GM19395 (cell line): ENCODE measurements around the gene HECTD1.
"Not testable (repeated sequence)": the region's sequence is repeated elsewhere in the genome, so short reads cannot be mapped to it uniquely, and the experiment has no call there.

Experiments used
- ATAC-seq: cut with Tn5 transposase; IDR thresholded peaks from one replicate; pipeline ENCODE4 v1.9.1; 2021; ENCODE audit warnings: mild to moderate bottlenecking, moderate library complexity; ENCODE audit not compliant: unreplicated experiment

HECTD1 gene

DNA sequence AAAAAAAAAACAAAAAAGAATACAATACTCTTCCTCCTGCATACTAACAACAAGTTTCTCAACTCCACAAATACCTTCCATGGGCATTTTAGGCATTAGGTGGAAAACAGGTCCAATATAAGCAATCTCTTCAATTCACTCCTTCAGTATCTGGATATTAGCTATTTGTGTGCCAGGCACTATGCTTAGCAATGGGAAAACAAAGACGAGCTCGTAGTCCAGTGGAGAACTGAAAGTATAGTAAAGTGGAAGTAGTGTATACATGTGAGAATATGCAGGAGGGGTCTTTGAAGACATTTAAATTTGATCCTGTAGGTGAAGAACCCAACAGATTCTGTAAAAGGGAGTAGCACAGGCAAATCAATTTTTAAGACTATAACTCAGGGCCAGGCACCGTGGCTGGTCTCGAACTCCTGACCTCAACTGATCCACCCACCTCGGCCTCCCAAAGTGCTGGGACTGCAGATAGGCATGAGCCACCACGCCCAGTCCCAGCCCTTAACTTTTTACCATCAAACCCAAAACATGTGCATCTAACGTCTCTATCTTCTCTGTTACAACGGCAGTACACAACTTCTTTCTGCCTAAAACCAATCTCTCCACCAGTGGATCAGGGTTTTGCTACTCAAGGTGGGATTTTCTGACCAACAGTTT lies 10.6 kb downstream of the HECTD1 start:
- no peak for ATAC-seq

DNA sequence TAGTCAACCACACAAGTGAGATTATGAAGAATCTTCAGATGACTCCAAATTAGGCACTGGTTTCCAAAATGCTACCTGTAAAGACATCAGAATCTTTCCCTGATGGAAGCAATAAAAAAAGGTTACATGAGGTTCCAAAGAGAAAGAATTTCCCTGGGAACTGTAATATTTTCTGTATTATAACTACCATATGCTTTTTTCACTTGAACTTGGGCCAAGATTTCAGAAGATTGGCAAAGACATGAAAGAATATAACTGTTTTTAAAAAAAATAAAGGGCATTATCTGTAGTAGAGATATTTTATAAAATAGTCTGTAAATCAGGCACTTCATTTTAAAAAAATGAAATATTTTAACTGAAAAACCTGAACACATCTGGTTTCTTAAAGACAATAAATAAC lies 12.9 kb downstream of the HECTD1 start:
- ATAC-seq = no peak

DNA sequence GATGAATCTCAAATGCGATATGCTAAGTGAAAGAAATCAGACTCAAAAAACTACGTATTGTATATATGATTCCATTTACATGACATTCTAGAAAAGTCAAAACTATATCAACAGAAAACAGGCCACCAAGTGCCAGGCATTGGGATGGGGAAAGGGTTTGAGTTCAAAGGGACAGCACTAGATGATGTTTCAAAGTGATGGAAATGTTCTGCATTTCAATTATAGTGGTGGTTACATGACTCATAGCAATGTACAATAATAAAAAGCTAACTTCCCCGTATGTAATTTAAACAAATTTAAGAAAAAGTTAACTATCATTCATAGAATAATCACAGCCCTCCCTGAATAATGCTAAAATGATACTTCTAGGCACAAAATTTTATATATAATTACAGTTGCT lies 13.5 kb downstream of the HECTD1 start:
- ATAC-seq = no peak

DNA sequence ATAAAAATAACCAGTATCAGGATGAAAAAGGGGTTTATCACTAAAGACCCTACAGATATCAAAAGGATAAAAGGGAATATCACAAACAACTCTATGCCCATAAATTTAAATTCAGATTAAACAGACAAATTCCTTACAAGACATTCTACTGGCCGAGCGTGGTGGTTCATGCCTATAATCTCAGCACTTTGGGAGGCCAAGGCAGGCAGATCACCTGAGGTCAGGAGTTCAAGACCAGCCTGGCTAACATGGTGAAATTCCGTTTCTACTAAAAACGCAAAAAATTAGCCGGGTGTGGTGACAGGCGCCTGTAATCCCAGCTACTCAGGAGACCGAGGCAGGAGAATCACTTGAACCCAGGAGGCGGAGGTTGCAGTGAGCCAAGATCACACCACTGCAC lies 15.0 kb downstream of the HECTD1 start:
- ATAC-seq = not testable (repeated sequence)

DNA sequence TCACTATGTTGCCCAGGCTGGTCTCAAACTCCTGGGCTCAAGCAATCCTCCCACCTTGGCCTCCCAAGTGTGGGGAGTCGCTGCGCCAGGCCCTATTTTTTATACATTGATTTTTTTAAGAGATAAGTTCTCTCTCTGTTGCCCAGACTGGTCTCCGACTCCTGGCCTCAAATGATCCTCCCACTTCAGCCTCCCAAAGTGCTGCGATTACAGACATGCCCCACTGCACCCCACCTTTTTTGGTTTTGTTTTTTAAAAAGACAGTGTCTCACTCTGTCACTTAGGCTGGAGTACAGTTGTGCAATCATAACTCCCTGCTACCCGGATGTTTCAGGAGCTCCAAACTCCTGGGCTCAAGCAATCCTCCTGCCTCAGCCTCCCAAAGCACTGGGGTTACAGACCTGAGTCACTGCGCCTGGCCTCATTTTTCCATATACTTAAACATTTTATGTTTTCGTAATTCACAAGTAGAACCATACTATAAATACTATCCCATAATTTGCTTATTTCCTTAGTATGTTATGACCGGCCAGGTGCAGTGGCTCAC lies 16.8 kb downstream of the HECTD1 start:
- no peak for ATAC-seq

DNA sequence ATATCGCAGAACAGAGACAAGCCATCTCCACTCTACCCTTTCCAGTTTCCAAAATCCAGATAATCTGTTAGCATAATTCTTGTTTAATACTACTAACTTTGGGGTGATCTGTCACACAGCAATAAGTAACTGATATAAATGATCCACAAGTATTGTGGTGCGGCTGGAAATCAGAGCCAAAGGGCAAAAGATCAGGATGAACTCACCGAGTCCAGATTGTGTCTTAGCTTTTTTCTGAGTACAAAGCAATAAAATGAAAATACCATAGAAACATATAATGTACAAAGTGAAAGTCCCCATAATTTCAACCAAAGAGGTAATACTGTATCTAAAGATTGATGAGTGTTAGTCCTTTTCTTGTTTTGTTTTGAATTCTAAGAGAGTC lies 17.4 kb downstream of the HECTD1 start:
- no peak for ATAC-seq

DNA sequence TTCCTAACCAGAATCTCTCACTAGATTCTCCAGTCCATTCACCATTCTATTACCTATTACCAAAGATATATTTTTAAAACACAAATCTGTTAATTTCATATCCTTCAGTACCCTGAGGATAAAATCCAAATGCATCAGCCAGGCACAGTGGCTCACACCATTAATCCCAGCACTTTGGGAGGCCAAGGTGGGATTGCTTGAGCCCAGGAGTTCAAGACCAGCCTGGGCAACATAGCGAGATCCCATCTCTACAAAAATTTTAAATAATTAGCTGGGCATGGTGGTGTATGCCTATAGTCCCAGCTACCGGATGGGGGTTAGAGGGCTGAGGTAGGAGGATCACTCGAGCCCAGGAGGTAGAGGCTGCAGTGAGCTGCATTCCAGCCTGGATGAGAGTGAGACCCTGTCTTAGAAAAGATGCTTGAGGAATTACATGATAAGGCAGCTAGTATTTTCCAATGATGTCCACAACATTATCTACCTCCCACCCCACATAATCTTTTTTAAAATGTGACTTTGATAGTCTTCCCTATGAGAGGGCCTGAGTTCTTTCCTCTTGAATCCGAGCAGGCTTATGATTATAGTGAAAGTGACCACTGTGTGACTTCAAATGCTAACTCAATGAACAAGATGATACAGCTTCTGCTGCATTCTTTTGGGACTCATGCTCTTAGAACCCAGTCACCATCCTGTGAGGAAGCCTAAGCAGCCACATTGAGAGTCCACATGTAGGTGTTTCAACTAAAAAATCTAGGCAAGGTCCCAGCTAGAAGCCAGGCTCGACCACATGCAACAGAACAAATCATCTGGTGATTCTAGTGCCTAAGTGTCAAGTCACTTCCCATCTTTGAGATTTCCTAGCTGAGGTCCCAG lies 18.0 kb downstream of the HECTD1 start:
- ATAC-seq = no peak

DNA sequence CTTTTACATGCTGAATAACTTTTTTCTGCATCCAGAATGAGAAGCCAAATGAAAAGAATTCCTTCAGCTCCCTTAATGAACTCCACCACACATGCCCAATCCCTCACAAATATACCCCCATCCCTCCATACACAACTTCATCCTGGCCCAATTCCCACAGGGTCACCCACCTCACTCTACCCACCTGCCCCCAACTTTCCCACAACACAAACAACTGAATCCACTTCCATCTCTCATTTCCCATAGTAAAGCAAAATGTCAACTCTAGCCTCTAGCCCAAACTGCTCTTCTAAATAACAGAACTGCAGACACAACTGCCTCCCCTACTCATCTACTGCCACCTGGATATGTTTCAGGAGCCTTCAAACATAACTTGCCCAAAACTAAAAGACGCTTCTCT lies 18.8 kb downstream of the HECTD1 start:
- no peak for ATAC-seq

DNA sequence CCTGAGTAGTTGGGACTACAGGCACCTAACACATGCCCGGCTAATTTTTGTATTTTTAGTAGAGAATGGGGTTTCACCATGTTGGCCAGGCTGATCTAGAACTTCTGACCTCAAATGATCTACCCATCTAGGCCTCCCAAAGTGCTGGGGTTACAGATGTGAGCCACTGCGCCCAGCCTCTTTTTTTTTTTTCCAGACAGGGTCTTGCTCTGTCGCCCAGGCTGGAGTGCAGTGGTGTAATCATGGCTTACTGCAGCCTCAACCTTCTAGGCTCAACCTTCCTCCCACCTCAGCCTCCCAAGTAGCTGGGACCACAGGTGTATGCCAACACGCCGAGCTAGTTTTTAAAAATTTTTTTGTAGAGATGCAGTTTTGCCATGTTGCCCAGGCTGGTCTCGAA lies 25.6 kb downstream of the HECTD1 start:
- ATAC-seq = not testable (repeated sequence)

DNA sequence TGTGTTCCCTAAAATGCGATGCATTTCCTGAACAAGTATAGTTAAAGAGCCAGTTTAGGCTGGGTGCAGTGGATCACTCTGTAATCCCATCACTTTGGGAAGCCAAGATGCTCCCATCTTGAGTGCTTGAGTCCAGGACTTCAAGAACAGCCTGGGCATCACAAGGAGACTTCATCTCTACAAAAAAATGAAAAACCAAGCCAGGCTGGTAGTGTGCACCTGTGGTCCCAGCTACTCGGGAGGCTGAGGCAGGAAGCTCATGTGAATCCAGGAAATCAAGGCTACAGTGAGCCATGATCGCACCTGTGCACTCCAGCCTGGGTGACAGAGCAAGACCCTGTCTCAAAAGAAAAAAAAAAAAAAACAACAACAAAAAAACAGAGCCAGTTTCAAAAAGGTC lies 26.3 kb downstream of the HECTD1 start:
- ATAC-seq = no peak

DNA sequence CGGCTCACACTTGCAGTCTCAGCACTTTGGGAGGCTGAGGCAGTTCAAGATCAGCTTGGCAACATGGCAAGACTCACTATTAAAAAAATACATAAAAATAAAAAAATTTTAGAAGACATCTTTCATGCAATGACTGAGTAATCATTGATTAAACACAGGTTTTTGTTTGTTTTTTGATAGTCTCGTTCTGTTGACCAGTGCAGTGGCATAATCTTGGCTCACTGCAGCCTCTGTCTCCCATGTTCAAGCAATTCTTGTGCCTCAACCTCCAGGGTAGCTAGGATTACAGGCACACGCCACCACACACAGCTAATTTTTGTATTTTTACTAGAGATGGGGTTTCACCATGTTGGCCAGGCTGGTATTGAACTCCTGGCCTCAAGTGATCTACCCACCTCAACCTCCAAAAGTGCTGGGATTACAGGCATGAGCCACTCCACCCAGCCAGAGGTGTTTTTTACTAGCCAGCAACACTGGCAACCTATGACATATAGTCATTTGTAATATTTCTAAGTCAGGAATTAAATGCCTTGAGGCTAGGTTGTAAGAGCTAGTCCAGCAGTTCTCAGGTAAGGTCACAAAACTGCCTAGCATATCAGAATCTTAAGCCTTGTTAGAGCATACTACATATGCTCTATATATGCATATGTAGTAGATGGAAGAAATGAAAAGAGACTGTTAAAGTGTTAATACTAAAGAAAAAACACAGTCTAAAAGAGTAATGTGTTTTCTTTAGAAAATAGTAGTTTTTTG lies 27.1 kb downstream of the HECTD1 start:
- no peak for ATAC-seq

DNA sequence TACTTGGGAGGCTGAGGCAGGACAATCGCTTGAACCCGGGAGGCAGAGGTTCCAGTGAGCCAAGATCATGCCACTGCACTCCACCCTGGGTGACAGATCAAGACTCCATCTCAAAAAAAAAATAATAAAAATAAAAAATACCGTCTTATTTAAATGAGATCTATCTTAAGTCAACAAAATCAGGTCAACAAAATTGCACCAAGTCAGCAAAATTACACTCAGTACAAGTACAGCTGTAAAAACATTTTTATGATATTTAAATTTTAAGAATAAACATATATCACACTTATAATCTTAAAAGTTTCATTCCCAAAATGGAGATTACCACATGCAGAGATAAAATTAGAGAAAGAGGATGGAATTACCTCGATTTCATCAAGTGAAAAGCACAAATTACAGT lies 33.2 kb downstream of the HECTD1 start:
- no peak for ATAC-seq

DNA sequence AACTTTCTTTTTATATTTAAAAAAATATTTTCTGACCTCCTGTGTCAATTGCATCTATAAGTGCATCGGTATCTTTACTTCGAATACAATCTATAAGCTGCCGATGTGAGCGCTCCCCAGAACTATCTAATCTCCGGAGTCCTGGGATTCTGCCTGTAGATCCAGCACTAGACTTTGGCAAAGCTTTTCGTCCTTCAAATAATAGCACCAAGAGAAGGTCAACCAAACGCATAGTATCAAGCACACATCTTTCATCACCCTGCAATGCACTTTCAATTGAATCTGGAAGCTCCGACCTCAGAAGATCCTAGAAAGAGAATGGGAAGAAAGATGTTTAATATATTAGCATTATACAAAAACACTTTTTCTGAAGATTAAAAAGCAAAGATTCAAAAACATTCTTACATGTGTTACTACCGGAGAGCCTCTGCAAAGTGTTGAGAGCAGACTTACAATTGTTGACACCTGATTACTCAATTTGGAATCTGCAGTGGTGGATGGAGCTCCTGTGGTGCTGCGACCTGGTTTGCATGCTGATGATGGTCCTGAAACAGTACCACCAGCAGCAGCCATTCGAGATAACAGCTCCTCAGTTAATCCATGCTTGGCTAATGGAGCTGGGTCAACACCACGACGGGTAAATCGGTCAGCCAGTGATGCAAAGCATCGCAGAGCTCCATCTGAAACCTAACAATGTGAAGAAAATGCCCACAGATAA lies 34.3 kb downstream of the HECTD1 start:
- no peak for ATAC-seq

DNA sequence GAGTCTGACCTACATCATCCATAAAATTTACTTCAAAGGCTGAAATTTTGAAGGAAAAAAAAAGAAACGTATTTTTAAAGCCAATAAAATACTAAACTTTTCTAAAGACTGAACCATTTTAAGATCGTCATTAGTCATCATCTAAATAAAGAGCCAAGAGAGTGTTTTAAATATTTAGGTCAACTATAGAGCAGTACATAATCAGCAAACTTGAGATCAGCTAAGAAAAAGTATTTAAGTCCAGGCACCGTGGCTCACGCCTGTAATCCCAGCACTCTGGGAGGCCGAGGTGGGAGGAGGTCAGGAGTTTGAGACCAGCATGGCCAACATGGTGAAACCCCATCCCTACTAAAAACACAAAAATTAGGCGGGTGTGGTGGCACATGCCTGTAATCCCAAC lies 35.5 kb downstream of the HECTD1 start:
- ATAC-seq = no peak

DNA sequence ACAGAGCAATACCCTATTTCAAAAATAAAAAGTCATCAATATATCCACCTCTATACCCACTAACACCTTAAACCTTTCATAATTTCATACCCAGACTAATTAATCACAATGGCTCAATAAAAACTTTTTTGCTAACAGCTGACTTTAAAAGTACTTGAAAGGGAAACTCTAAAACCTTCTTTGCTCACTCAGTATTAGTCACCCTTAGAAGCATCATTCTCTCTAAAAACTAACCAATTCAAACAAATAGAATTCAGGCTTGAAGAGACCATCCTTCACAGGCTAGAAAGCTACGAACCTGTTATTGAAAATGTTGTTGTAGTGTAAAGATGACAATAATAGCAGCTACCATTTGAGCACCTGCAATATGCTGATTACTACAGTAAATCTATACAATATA lies 37.2 kb downstream of the HECTD1 start:
- ATAC-seq = no peak

DNA sequence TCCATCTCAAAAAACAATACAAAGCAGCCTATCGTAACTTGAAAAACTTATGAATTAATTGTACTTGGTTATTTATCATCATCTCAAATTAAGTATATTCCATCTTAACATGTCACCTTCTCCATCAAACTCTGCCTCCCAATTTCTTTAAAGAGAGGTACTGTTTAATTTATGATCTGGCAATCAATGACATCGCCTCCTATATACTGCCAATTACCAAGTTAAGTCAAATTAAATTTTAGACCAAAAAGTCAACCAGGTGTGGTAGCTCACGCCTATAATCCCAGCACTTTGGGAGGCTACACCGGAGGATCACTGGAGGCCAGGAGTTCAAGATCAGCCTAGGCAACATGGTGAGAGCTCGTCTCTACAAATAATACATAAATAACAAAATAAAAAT lies 37.7 kb downstream of the HECTD1 start:
- no peak for ATAC-seq

DNA sequence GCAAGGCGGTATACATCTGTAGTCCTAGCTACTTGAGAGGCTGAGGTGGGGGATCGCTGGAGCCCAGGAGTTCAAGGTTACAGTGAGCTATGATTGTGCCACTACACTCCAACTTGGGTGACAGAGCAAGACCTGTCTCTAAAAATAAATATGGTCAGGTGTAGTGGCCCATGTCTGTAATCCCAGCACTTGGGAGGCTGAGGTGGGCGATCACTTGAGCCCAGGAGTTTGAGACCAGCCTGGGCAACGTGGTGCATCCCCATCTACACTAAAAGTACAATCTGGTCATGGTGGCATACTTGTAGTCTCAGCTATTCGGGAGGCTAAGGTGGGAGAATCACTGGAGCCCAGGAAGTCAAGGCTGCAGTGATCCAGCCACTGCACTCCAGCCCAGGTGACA lies 40.6 kb downstream of the HECTD1 start:
- ATAC-seq = no peak

DNA sequence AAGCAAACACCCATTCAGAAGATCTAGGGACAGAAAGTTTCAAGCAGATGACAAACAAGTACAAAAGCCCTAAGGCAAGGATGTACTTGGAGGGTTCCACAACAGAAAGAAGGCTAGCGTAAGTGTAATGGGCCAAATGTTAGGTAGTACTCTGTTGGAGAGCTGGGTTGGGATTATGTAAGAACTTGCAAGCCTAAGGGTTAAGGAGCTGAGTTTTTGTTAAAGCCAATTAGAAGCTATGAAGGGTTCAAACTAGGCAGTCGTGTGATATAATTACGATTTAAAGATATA lies 41.4 kb downstream of the HECTD1 start:
- no peak for ATAC-seq

DNA sequence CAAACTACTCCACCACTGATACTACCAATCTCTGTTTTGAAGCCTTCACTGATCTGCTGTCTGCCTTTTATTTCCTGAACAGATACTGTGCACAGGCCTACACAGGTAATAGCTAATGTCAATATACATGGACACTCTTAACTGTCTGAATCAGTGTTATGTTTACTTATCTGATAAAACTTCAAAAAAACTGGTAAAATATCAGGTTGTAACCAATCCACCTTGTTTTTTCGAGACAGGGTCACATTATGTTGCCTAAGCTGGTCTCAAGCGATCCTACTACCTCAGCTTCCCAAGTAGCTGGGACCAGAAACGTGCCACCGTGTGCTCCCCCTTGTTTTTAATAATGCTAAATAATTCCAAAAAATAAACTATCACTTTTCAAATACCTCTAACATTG lies 43.5 kb downstream of the HECTD1 start:
- ATAC-seq = no peak

DNA sequence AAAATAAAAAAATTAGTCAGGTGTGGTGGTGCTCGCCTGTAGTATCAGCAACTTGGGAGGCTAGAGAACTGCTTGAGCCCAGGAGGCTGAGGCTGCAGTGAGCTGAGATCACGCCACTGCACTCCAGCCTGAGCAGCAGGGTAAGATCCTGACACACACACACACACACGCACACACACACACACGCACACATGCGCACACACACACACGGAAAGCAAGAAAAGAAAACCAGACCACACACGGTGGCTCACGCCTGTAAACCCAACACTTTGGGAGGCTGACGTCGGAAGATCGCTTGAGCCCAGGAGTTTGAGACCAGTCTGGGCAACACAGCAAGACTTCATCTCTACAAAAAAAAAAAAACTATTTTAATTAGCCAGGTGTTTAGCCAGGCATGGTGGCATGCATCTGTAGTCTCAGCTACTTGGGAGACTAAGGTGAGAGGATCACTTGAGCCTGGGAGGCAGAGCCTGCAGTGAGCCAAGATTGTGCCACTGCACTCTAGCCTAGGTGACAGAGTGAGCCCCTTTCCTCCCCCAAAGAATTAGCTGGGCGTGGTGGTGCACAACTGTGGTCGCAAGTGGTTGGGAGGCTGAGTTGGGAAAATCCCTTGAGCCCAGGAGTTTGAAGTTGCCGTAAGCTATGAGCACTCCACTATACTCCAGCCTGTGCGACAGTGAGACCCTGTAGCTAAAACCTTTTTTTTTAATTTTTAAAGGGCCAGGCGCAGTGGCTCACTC lies 44.5 kb downstream of the HECTD1 start:
- no peak for ATAC-seq
